Measurements from ENCODE around the gene CLDN17.

The CLDN17 gene

GRCh38 chr21:30116479-30116878 lies 50.1 kb downstream of the CLDN17 start:
- DNase-seq = no peak

Data from NCI-H774 (cell line).